ENCODE results near the gene RNF214. TPM values are rescaled to one million over a fixed set of nuclear protein-coding genes. Genes with fewer than 3 reads are reported as not detected.

The RNF214 gene
- total and polyA plus RNA-seq, 4 donors, result 10.9 to 32.7 (median 21.9) TPM

DNA sequence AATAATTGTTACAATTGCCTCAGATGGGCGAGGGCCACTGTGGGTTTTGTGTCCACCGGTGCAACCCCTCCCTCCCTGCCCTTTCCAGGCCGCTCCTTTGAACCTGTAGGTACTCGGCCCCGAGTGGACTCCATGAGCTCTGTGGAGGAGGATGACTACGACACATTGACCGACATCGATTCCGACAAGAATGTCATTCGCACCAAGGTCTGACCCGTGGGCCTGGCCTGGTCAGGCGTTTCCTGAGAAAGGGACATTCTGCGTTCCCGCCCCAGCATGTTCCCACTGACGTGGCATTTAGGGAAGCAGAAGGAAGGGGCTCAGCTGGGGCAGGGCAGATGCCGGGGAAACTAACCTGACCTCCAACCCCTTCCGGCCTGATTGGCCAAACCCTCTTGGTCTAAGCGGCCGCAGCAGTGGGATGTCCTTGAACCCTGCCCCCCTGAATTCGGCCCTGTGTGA lies 43.8 kb upstream of the RNF214 start:
- intact Hi-C loops (cut with DNase I), result no loop called here
- H3K4me1 ChIP-seq (ENCODE audit: control insufficient read depth in 1 of 2, insufficient read depth in 2 of 2, low read length in 2 of 2), result no peaks in the 10 kb centered on the region
- peaks cover 0 to 2% of the 10 kb centered on the region in 2 donors for H3K36me3 ChIP-seq (ENCODE audit: control insufficient read depth in 1 of 2, insufficient read depth in 2 of 2, low read length in 1 of 2)
- no peak overlapping the region for H3K4me3 ChIP-seq (ENCODE audit: low read length in 2 of 2)
- no peak overlapping the region for H3K27ac ChIP-seq (ENCODE audit: low read depth in 1 of 2, low read length in 2 of 2)
- no peaks in the 10 kb centered on the region for H3K9me3 ChIP-seq (ENCODE audit: control insufficient read depth, low read length)
- peak in 1 of 2 donors; percentile 77 for DNase-seq
- H3K27me3 ChIP-seq (ENCODE audit: control insufficient read depth in 1 of 2, insufficient read depth in 2 of 2, low read length in 1 of 2), result no peaks in the 10 kb centered on the region
- WGBS, 2 donors, result 85 to 86% methylated on average over 20 of the region's 20 CpGs
- no peak for ATAC-seq (ENCODE audit: low FRiP score)

DNA sequence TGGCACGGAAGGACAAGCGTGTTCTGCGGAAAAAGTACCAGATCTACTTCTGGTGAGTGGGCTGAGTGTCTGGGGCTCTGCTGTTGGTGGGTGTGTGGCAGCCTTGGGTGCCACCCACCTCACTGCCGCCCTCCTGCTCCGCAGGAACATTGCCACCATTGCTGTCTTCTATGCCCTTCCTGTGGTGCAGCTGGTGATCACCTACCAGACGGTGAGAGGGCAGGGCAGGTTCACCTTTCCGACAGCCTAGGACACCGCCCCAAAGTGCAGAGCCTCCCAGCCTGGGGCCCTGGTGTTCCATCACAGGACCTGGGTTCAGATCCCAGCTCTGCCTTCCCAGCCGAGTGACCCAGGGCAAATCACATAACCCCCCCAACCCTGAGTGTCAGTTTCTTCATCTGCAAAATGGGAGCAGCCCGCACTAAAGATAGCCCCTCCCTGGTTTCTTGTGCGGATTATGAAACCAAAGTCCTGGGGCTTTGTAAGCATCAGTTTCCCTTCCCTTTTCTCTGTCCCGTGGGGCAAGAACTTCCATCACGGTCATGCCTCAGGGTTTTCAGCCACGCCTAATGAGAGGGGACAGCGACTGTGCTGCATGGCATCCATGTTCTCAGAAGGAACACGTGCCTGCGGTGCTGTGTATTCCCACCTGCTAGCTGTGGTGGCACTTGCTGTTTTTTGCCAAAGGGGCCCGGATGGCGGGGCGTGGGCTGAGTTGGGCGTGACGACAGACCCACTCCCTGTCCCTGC lies 43.1 kb upstream of the RNF214 start:
- WGBS, 2 donors, result 92% methylated on average over 22 of the region's 22 CpGs
- Histone ChIP-seq H3K4me1 (ENCODE audit: control insufficient read depth in 1 of 2, insufficient read depth in 2 of 2, low read length in 2 of 2) (no peaks in the 10 kb centered on the region), H3K36me3 (ENCODE audit: control insufficient read depth in 1 of 2, insufficient read depth in 2 of 2, low read length in 1 of 2) (peaks cover 0 to 2% of the 10 kb centered on the region in 2 donors), H3K27me3 (ENCODE audit: control insufficient read depth in 1 of 2, insufficient read depth in 2 of 2, low read length in 1 of 2) (no peaks in the 10 kb centered on the region), H3K4me3 (ENCODE audit: low read length in 2 of 2) (no peak overlapping the region), H3K27ac (ENCODE audit: low read depth in 1 of 2, low read length in 2 of 2) (no peak overlapping the region), H3K9me3 (ENCODE audit: control insufficient read depth, low read length) (no peaks in the 10 kb centered on the region)
- intact Hi-C loops (cut with DNase I), result no loop called here
- DNase-seq (peak; percentile 70 to 78), ATAC-seq (ENCODE audit: low FRiP score) (no peak)

DNA sequence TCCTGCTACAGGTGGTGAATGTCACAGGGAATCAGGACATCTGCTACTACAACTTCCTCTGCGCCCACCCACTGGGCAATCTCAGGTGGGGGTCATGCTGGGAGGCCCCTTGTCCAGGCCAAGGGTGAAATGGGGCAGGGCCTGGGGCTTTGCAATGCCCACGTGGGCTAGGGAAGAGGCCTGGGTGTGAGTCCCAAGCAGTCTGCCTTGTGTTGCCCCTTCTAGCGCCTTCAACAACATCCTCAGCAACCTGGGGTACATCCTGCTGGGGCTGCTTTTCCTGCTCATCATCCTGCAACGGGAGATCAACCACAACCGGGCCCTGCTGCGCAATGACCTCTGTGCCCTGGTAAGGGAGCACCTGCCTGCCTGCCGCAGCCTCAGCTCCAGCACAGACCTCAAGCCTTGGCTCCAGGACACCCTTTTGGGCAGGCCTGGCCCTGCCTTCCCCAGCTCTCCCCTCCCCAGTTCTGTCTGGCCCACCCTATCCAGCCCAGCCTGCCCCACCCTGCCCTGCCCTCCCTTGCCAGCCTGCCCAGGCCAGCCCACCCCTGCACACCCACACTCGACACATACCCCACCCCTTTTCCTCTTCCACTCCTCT lies 42.4 kb upstream of the RNF214 start:
- WGBS, 2 donors, result 83% methylated on average over 7 to 8 of the region's 8 CpGs
- Histone ChIP-seq H3K4me3 (ENCODE audit: low read length in 2 of 2) (no peak overlapping the region), H3K27ac (ENCODE audit: low read depth in 1 of 2, low read length in 2 of 2) (no peak overlapping the region), H3K36me3 (ENCODE audit: control insufficient read depth in 1 of 2, insufficient read depth in 2 of 2, low read length in 1 of 2) (peaks cover 0 to 2% of the 10 kb centered on the region in 2 donors), H3K4me1 (ENCODE audit: control insufficient read depth in 1 of 2, insufficient read depth in 2 of 2, low read length in 2 of 2) (no peaks in the 10 kb centered on the region), H3K9me3 (ENCODE audit: control insufficient read depth, low read length) (no peaks in the 10 kb centered on the region), H3K27me3 (ENCODE audit: control insufficient read depth in 1 of 2, insufficient read depth in 2 of 2, low read length in 1 of 2) (no peaks in the 10 kb centered on the region)
- intact Hi-C loops (cut with DNase I), result no loop called here
- no peak for ATAC-seq (ENCODE audit: low FRiP score)
- peak; percentile 43 to 62 for DNase-seq

- ATAC-seq (ENCODE audit: low FRiP score) (no peak), DNase-seq (peak in 1 of 2 donors; percentile 66)
- H3K4me1 ChIP-seq (ENCODE audit: control insufficient read depth in 1 of 2, insufficient read depth in 2 of 2, low read length in 2 of 2), result no peaks in the 10 kb centered on the region
- peaks cover 0 to 2% of the 10 kb centered on the region in 2 donors for H3K36me3 ChIP-seq (ENCODE audit: control insufficient read depth in 1 of 2, insufficient read depth in 2 of 2, low read length in 1 of 2)
- no peak overlapping the region for H3K27ac ChIP-seq (ENCODE audit: low read depth in 1 of 2, low read length in 2 of 2)
- H3K4me3 ChIP-seq (ENCODE audit: low read length in 2 of 2), result no peak overlapping the region
- 87% methylated on average over 26 of the region's 26 CpGs for WGBS, 2 donors
- H3K9me3 ChIP-seq (ENCODE audit: control insufficient read depth, low read length), result no peaks in the 10 kb centered on the region
- intact Hi-C loops (cut with DNase I), result no loop called here
- H3K27me3 ChIP-seq (ENCODE audit: control insufficient read depth in 1 of 2, insufficient read depth in 2 of 2, low read length in 1 of 2), result no peaks in the 10 kb centered on the region
These were observed 40.6 kb upstream of the RNF214 start for GRCh38 chr11:117191680-117192400.

- 90 to 91% methylated on average over 17 of the region's 17 CpGs for WGBS, 2 donors
- Histone ChIP-seq H3K9me3 (ENCODE audit: control insufficient read depth, low read length) (no peaks in the 10 kb centered on the region), H3K4me3 (ENCODE audit: low read length in 2 of 2) (no peak overlapping the region), H3K27ac (ENCODE audit: low read depth in 1 of 2, low read length in 2 of 2) (no peak overlapping the region), H3K4me1 (ENCODE audit: control insufficient read depth in 1 of 2, insufficient read depth in 2 of 2, low read length in 2 of 2) (no peaks in the 10 kb centered on the region), H3K27me3 (ENCODE audit: control insufficient read depth in 1 of 2, insufficient read depth in 2 of 2, low read length in 1 of 2) (no peaks in the 10 kb centered on the region), H3K36me3 (ENCODE audit: control insufficient read depth in 1 of 2, insufficient read depth in 2 of 2, low read length in 1 of 2) (peaks cover 0 to 2% of the 10 kb centered on the region in 2 donors)
- intact Hi-C loops (cut with DNase I), result no loop called here
- no peak for ATAC-seq (ENCODE audit: low FRiP score)
- no peak for DNase-seq
These were observed 40.0 kb upstream of the RNF214 start for GRCh38 chr11:117192401-117192875.

DNA sequence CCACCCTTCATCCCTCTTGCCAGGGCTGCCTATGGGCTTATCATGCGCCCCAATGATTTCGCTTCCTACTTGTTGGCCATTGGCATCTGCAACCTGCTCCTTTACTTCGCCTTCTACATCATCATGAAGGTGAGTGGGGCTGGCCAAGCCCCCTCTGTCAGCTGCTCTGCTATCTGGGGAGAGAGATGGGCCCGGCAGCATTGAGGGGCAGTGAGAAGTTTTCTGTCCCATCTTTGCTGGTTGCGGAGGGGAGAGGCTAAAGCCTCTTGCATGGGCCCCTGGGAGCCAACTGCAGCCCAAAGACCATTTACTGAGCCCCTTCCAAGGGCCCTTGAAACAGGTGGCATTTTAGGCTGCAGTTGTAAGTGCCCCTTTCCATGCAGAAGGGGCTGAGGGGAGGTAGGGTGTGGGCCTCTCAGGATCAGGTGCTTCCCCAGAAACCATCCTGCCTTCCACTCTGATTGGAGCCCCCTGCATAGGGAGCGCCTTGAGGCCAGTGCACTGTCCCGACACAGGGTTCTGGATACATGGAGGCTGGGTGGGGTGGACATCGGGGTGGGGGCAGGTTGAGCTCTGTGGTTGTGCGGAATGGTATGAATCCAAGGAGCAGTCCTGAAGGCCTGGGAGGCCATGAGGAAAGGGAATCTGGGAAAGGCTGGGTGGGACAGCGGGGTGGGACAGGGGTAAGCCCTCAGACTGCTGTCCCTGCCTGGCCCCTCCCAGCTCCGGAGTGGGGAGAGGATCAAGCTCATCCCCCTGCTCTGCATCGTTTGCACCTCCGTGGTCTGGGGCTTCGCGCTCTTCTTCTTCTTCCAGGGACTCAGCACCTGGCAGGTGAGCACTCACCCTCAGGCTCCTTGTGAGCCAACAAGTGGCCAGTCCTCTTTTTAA lies 39.1 kb upstream of the RNF214 start:
- no peaks in the 10 kb centered on the region for H3K27me3 ChIP-seq (ENCODE audit: control insufficient read depth in 1 of 2, insufficient read depth in 2 of 2, low read length in 1 of 2)
- no peaks in the 10 kb centered on the region for H3K4me1 ChIP-seq (ENCODE audit: control insufficient read depth in 1 of 2, insufficient read depth in 2 of 2, low read length in 2 of 2)
- H3K27ac ChIP-seq (ENCODE audit: low read depth in 1 of 2, low read length in 2 of 2), result no peak overlapping the region
- peaks cover 0 to 2% of the 10 kb centered on the region in 2 donors for H3K36me3 ChIP-seq (ENCODE audit: control insufficient read depth in 1 of 2, insufficient read depth in 2 of 2, low read length in 1 of 2)
- ATAC-seq (ENCODE audit: low FRiP score) (no peak), DNase-seq (peak; percentile 47 to 65)
- intact Hi-C loops (cut with DNase I), result no loop called here
- H3K9me3 ChIP-seq (ENCODE audit: control insufficient read depth, low read length), result no peaks in the 10 kb centered on the region
- 94% methylated on average over 15 of the region's 15 CpGs for WGBS, 2 donors
- no peak overlapping the region for H3K4me3 ChIP-seq (ENCODE audit: low read length in 2 of 2)

- 61 to 67% methylated on average over 5 of the region's 5 CpGs for WGBS, 2 donors
- ATAC-seq (ENCODE audit: low FRiP score) (no peak), DNase-seq (peak; percentile 20 to 38)
- H3K4me3 ChIP-seq (ENCODE audit: low read length in 2 of 2), result no peak overlapping the region
- no peaks in the 10 kb centered on the region for H3K4me1 ChIP-seq (ENCODE audit: control insufficient read depth in 1 of 2, insufficient read depth in 2 of 2, low read length in 2 of 2)
- H3K9me3 ChIP-seq (ENCODE audit: control insufficient read depth, low read length), result no peaks in the 10 kb centered on the region
- H3K27ac ChIP-seq (ENCODE audit: low read depth in 1 of 2, low read length in 2 of 2), result no peak overlapping the region
- no peaks in the 10 kb centered on the region for H3K27me3 ChIP-seq (ENCODE audit: control insufficient read depth in 1 of 2, insufficient read depth in 2 of 2, low read length in 1 of 2)
- H3K36me3 ChIP-seq (ENCODE audit: control insufficient read depth in 1 of 2, insufficient read depth in 2 of 2, low read length in 1 of 2), result peaks cover 0 to 2% of the 10 kb centered on the region in 2 donors
- intact Hi-C loops (cut with DNase I), result no loop called here
These were observed 38.2 kb upstream of the RNF214 start for GRCh38 chr11:117194267-117194666.

GRCh38 chr11:117195258-117195657 lies 37.2 kb upstream of the RNF214 start:
- H3K36me3 ChIP-seq (ENCODE audit: control insufficient read depth in 1 of 2, insufficient read depth in 2 of 2, low read length in 1 of 2), result no peaks in the 10 kb centered on the region
- no peak for ATAC-seq (ENCODE audit: low FRiP score)
- intact Hi-C loops (cut with DNase I), result no loop called here

More at GRCh38 chr11:117195258-117195657, 37.2 kb upstream of the RNF214 start:
- DNase-seq, result peak in 1 of 2 donors; percentile 30
- H3K27me3 ChIP-seq (ENCODE audit: control insufficient read depth in 1 of 2, insufficient read depth in 2 of 2, low read length in 1 of 2), result no peaks in the 10 kb centered on the region
- no peaks in the 10 kb centered on the region for H3K9me3 ChIP-seq (ENCODE audit: control insufficient read depth, low read length)
- no peaks in the 10 kb centered on the region for H3K4me1 ChIP-seq (ENCODE audit: control insufficient read depth in 1 of 2, insufficient read depth in 2 of 2, low read length in 2 of 2)
- 87 to 92% methylated on average over 4 of the region's 4 CpGs for WGBS, 2 donors
- no peak overlapping the region for H3K4me3 ChIP-seq (ENCODE audit: low read length in 2 of 2)
- H3K27ac ChIP-seq (ENCODE audit: low read depth in 1 of 2, low read length in 2 of 2), result no peak overlapping the region
